Right lobe of liver (tissue), 4 donors: ENCODE measurements around the gene PDXP.

Experiments
- POLR2A ChIP-seq: fragments of 450-650 bp; IDR thresholded peaks from one replicate; pipeline ENCODE4 v1.6.1; 2017; ENCODE audit warnings: antibody characterized with exemption, mild to moderate bottlenecking
- TF ChIP-seq, protein P1 (sequence below), 4 donors: fragments of 200-600 bp in 3 of 4; fragments of 450-650 bp in 1 of 4; IDR thresholded peaks; one replicate each; pipeline versions ENCODE4 v1.5.1 to v1.8.0; 2016 to 2022; ENCODE audit warnings: antibody characterized with exemption in 4 of 4, mild to moderate bottlenecking in 2 of 4
- donor health status: DM: no; HTN: no; CAD: no.
- donor health status: DM: no; HTN: no; CAD: no.
- donor health status: DM: no; HTN: yes; CAD: no.

DNA sequence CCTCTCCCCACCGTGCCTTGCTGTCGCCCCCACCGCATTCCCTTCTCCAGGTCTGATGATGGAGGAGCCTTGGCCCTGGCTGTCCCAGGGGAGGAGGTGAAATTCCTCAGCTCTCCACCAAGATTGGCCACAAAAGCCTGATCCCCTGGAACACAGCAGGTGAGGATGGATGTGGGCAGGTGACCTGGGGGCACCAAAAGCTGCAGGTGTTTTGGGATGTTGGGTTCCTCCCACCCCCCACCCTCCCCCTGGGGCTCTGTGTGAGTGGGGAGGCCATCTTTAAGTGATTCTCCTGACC, 39.0 kb downstream of the PDXP start:
- TF ChIP-seq, protein P1, sequence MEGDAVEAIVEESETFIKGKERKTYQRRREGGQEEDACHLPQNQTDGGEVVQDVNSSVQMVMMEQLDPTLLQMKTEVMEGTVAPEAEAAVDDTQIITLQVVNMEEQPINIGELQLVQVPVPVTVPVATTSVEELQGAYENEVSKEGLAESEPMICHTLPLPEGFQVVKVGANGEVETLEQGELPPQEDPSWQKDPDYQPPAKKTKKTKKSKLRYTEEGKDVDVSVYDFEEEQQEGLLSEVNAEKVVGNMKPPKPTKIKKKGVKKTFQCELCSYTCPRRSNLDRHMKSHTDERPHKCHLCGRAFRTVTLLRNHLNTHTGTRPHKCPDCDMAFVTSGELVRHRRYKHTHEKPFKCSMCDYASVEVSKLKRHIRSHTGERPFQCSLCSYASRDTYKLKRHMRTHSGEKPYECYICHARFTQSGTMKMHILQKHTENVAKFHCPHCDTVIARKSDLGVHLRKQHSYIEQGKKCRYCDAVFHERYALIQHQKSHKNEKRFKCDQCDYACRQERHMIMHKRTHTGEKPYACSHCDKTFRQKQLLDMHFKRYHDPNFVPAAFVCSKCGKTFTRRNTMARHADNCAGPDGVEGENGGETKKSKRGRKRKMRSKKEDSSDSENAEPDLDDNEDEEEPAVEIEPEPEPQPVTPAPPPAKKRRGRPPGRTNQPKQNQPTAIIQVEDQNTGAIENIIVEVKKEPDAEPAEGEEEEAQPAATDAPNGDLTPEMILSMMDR (IDR thresholded peaks at IDR 0.05), result no peak
- no peak for TF ChIP-seq POLR2A
